ENCODE data around the gene PDGFD.

The PDGFD gene

GRCh38 chr11:104164028-104164520, at the start of gene PDGFD:
Gene PDGFD (minus strand): TSS chr11:104164147.
- peak; percentile 43 for DNase-seq (ENCODE audit: low read depth)

- DNase-seq (ENCODE audit: low read depth) = no peak
These were observed 43.0 kb upstream of the PDGFD start for GRCh38 chr11:104206936-104207335.

GRCh38 chr11:104205838-104206237, 41.9 kb upstream of the PDGFD start:
- no peak for DNase-seq (ENCODE audit: low read depth)

GRCh38 chr11:104200688-104201087, 36.7 kb upstream of the PDGFD start:
- no peak for DNase-seq (ENCODE audit: low read depth)

GRCh38 chr11:104199053-104199452, 35.1 kb upstream of the PDGFD start:
- DNase-seq (ENCODE audit: low read depth) = no peak

GRCh38 chr11:104198576-104198975, 34.6 kb upstream of the PDGFD start:
- no peak for DNase-seq (ENCODE audit: low read depth)

GRCh38 chr11:104191124-104191523, 27.2 kb upstream of the PDGFD start:
- DNase-seq (ENCODE audit: low read depth) = peak; percentile 50

GRCh38 chr11:104183593-104183992, 19.6 kb upstream of the PDGFD start:
- DNase-seq (ENCODE audit: low read depth) = no peak

- no peak for DNase-seq (ENCODE audit: low read depth)
These were observed 11.8 kb upstream of the PDGFD start for GRCh38 chr11:104175769-104176168.

GRCh38 chr11:104169091-104169490, 5.1 kb upstream of the PDGFD start:
- DNase-seq (ENCODE audit: low read depth) = no peak

- DNase-seq (ENCODE audit: low read depth) = no peak
These were observed 1.1 kb upstream of the PDGFD start for GRCh38 chr11:104165014-104165413.

GRCh38 chr11:104163100-104164027, 583 bp downstream of the PDGFD start:
- peak; percentile 1 for DNase-seq (ENCODE audit: low read depth)

GRCh38 chr11:104161751-104162450, 2.0 kb downstream of the PDGFD start:
- DNase-seq (ENCODE audit: low read depth) = no peak

- DNase-seq (ENCODE audit: low read depth) = peak; percentile 3
These were observed 4.6 kb downstream of the PDGFD start for GRCh38 chr11:104159356-104159755.

GRCh38 chr11:104155375-104155774, 8.6 kb downstream of the PDGFD start:
- DNase-seq (ENCODE audit: low read depth) = no peak

GRCh38 chr11:104154296-104154695, 9.7 kb downstream of the PDGFD start:
- DNase-seq (ENCODE audit: low read depth) = no peak

- DNase-seq (ENCODE audit: low read depth) = no peak
These were observed 10.9 kb downstream of the PDGFD start for GRCh38 chr11:104152941-104153505.

- DNase-seq (ENCODE audit: low read depth) = peak; percentile 33
These were observed 12.3 kb downstream of the PDGFD start for GRCh38 chr11:104151404-104152204.

- DNase-seq (ENCODE audit: low read depth) = peak; percentile 20
These were observed 15.2 kb downstream of the PDGFD start for GRCh38 chr11:104148706-104149105.

- peak; percentile 60 for DNase-seq (ENCODE audit: low read depth)
These were observed 15.9 kb downstream of the PDGFD start for GRCh38 chr11:104148074-104148473.

GRCh38 chr11:104146943-104147342, 17.0 kb downstream of the PDGFD start:
- DNase-seq (ENCODE audit: low read depth) = no peak

GRCh38 chr11:104146421-104146820, 17.5 kb downstream of the PDGFD start:
- DNase-seq (ENCODE audit: low read depth) = peak; percentile 18

Data from EH (cell line).